HG02981 (cell line): Measurements from ENCODE around the gene CCS.
"Not testable (repeated sequence)": the region's sequence is repeated elsewhere in the genome, so short reads cannot be mapped to it uniquely, and the experiment has no call there.

ENCODE experiments used
- ATAC-seq: cut with Tn5 transposase; IDR thresholded peaks from one replicate; pipeline ENCODE4 v1.9.1; 2021; ENCODE audit warnings: mild to moderate bottlenecking, moderate library complexity; ENCODE audit not compliant: unreplicated experiment

CCS gene

GRCh38 chr11:66625041-66625751, 32.2 kb downstream of the CCS start:
- no peak for ATAC-seq

GRCh38 chr11:66625752-66626149, 32.8 kb downstream of the CCS start:
- no peak for ATAC-seq

- ATAC-seq, result no peak
Measured at GRCh38 chr11:66626382-66626781, 33.4 kb downstream of the CCS start.

GRCh38 chr11:66626926-66627325, 33.9 kb downstream of the CCS start:
- ATAC-seq, result no peak

GRCh38 chr11:66628061-66628603, 35.1 kb downstream of the CCS start:
- no peak for ATAC-seq

GRCh38 chr11:66629356-66629755, 36.4 kb downstream of the CCS start:
- no peak for ATAC-seq

- ATAC-seq, result no peak
Measured at GRCh38 chr11:66631883-66632282, 38.9 kb downstream of the CCS start.

- no peak for ATAC-seq
Measured at GRCh38 chr11:66632952-66633351, 40.0 kb downstream of the CCS start.

GRCh38 chr11:66636411-66636810, 43.4 kb downstream of the CCS start:
- no peak for ATAC-seq

GRCh38 chr11:66637557-66638176, 44.7 kb downstream of the CCS start:
- no peak for ATAC-seq

- ATAC-seq, result peak; percentile 96
Measured at GRCh38 chr11:66638177-66639065, 45.4 kb downstream of the CCS start, which contains the start of gene RBM4. RBM4 (plus strand) TSS chr11:66638703; CDS start chr11:66639712, 1,009 bp downstream.

- ATAC-seq, result no peak
Measured at GRCh38 chr11:66639066-66639813, 46.3 kb downstream of the CCS start.

GRCh38 chr11:66639814-66640340, 46.9 kb downstream of the CCS start:
- ATAC-seq, result not testable (repeated sequence)

- ATAC-seq, result no peak
Measured at GRCh38 chr11:66641834-66642233, 48.8 kb downstream of the CCS start.

- ATAC-seq, result no peak
Measured at GRCh38 chr11:66643745-66644437, 50.9 kb downstream of the CCS start.

GRCh38 chr11:66646828-66647227, 53.8 kb downstream of the CCS start:
- ATAC-seq, result no peak

- ATAC-seq, result no peak
Measured at GRCh38 chr11:66649903-66650302, 56.9 kb downstream of the CCS start.

- no peak for ATAC-seq
Measured at GRCh38 chr11:66651016-66651415, 58.0 kb downstream of the CCS start.

- ATAC-seq, result no peak
Measured at GRCh38 chr11:66652651-66653050, 59.7 kb downstream of the CCS start.

GRCh38 chr11:66653123-66653522, 60.1 kb downstream of the CCS start:
- ATAC-seq, result no peak
